ENCODE data around the gene DDR2. TPM values are rescaled to one million over a fixed set of nuclear protein-coding genes. Genes with fewer than 3 reads are reported as not detected.

DDR2 gene
- total and polyA plus RNA-seq, 8 donors, result 28.5 to 47.9 (median 45.0) TPM

GRCh38 chr1:162649583-162649982 lies 17.3 kb downstream of the DDR2 start:
- DNase-seq (no peak), ATAC-seq (no peak)
- no peaks in the 10 kb centered on the region for H3K4me1 ChIP-seq
- H3K4me3 ChIP-seq, result no peak overlapping the region
- H3K27me3 ChIP-seq, result no peaks in the 10 kb centered on the region
- no peaks in the 10 kb centered on the region for H3K9me3 ChIP-seq
- H3K36me3 ChIP-seq, result no peaks in the 10 kb centered on the region
- intact Hi-C loops (cut with DNase I), result no loop called here
- no peak for TF ChIP-seq CTCF (IDR thresholded peaks at IDR 0.05)
- no peak overlapping the region for H3K27ac ChIP-seq

GRCh38 chr1:162654915-162655620 lies 22.8 kb downstream of the DDR2 start:
- no peaks in the 10 kb centered on the region for H3K36me3 ChIP-seq
- H3K27ac ChIP-seq, result no peak overlapping the region
- no peak overlapping the region for H3K4me3 ChIP-seq
- intact Hi-C loops (cut with DNase I), result no loop called here
- no peak for ATAC-seq
- no peaks in the 10 kb centered on the region for H3K4me1 ChIP-seq
- DNase-seq, result no peak
- TF ChIP-seq CTCF (IDR thresholded peaks at IDR 0.05), result no peak
- H3K27me3 ChIP-seq, result no peaks in the 10 kb centered on the region
- no peaks in the 10 kb centered on the region for H3K9me3 ChIP-seq

GRCh38 chr1:162656266-162656665 lies 24.0 kb downstream of the DDR2 start:
- Histone ChIP-seq H3K36me3 (no peaks in the 10 kb centered on the region), H3K27ac (no peak overlapping the region), H3K9me3 (no peaks in the 10 kb centered on the region), H3K4me3 (no peak overlapping the region), H3K4me1 (no peaks in the 10 kb centered on the region), H3K27me3 (no peaks in the 10 kb centered on the region)
- ATAC-seq, result no peak
- intact Hi-C loops (cut with DNase I), result no loop called here
- DNase-seq, result no peak
- TF ChIP-seq CTCF (IDR thresholded peaks at IDR 0.05), result no peak

GRCh38 chr1:162660574-162660973 lies 28.3 kb downstream of the DDR2 start:
- H3K36me3 ChIP-seq, result no peaks in the 10 kb centered on the region
- no peaks in the 10 kb centered on the region for H3K4me1 ChIP-seq
- H3K27me3 ChIP-seq, result no peaks in the 10 kb centered on the region
- ATAC-seq, result no peak
- H3K9me3 ChIP-seq, result no peaks in the 10 kb centered on the region
- intact Hi-C loops (cut with DNase I), result no loop called here
- no peak overlapping the region for H3K27ac ChIP-seq
- TF ChIP-seq CTCF (IDR thresholded peaks at IDR 0.05), result no peak
- no peak for DNase-seq
- H3K4me3 ChIP-seq, result no peak overlapping the region

- Histone ChIP-seq H3K27ac (no peak overlapping the region), H3K27me3 (no peaks in the 10 kb centered on the region), H3K36me3 (no peaks in the 10 kb centered on the region), H3K4me3 (no peak overlapping the region), H3K9me3 (no peaks in the 10 kb centered on the region), H3K4me1 (no peaks in the 10 kb centered on the region)
- intact Hi-C loops (cut with DNase I), result no loop called here
- ATAC-seq (no peak), DNase-seq (no peak)
- no peak for TF ChIP-seq CTCF (IDR thresholded peaks at IDR 0.05)
Measured at GRCh38 chr1:162661336-162661735, 29.1 kb downstream of the DDR2 start.
